NCI-H1436 (cell line): ENCODE measurements around the gene KIFBP.
A peak's percentile ranks its signal among the peaks of the same experiment; 100 is the strongest.
"Not testable (repeated sequence)": the region's sequence is repeated elsewhere in the genome, so short reads cannot be mapped to it uniquely, and the experiment has no call there.

Experiments
- DNase-seq: peaks from one replicate; lab custom pipeline; 2025; lab: John Stamatoyannopoulos, UW

The KIFBP gene

GRCh38 chr10:68988530-68989316, at the start of gene KIFBP:
Gene KIFBP, plus strand, starts transcription at chr10:68988803. Its CDS starts 30 bp downstream, at chr10:68988833.
- peak; percentile 95 for DNase-seq

GRCh38 chr10:68938884-68939283, 49.7 kb upstream of the KIFBP start:
- no peak for DNase-seq

DNA sequence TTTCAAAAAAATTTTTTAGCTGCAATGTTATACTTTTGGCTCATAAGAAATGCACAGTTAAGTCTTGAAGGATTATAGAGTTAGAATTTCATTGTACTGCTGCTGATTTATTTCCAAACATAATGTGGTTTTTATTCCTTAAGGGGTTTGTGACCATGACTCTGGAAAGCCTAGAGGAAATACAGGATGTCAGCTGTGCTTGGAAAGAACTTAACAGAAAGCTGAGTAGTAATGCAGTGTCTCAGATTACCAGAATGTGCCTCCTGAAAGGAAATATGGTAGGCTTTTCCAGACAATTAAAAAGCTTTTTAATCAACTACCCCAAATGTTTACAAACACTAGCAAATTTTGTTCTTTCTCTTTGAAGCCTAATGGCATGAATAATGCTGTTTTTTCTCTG, 47.7 kb upstream of the KIFBP start:
- not testable (repeated sequence) for DNase-seq

GRCh38 chr10:68950598-68950997, 38.0 kb upstream of the KIFBP start:
- DNase-seq: no peak

GRCh38 chr10:68954904-68955303, 33.7 kb upstream of the KIFBP start:
- no peak for DNase-seq

- DNase-seq: no peak
Measured at GRCh38 chr10:68955355-68955831, 33.2 kb upstream of the KIFBP start.

GRCh38 chr10:68955832-68956532, 32.6 kb upstream of the KIFBP start, which contains the start of gene DDX21:
Gene DDX21, plus strand, starts transcription at chr10:68956170. Its CDS starts 56 bp downstream, at chr10:68956226.
- DNase-seq: peak; percentile 84

- DNase-seq: no peak
Measured at GRCh38 chr10:68957284-68957615, 31.4 kb upstream of the KIFBP start.

DNA sequence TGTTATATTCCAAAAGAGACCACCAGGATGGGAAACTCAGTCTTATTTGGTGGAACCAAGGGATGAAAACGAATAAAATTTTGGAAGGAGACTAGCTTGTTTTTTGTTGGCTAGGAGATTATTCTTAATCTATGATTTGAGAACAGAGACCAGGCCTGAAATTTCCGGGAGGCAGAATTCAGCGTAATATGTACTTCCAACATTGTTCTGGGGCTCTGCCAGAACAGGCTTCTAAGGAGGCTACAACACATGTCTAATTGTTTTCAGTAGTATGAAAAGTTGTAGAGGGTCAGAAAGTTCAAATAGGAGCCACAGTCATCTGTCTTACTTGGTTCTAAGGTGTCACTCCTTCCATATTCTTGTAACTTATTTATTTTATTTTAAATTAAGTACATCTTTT, 30.9 kb upstream of the KIFBP start:
- no peak for DNase-seq

DNA sequence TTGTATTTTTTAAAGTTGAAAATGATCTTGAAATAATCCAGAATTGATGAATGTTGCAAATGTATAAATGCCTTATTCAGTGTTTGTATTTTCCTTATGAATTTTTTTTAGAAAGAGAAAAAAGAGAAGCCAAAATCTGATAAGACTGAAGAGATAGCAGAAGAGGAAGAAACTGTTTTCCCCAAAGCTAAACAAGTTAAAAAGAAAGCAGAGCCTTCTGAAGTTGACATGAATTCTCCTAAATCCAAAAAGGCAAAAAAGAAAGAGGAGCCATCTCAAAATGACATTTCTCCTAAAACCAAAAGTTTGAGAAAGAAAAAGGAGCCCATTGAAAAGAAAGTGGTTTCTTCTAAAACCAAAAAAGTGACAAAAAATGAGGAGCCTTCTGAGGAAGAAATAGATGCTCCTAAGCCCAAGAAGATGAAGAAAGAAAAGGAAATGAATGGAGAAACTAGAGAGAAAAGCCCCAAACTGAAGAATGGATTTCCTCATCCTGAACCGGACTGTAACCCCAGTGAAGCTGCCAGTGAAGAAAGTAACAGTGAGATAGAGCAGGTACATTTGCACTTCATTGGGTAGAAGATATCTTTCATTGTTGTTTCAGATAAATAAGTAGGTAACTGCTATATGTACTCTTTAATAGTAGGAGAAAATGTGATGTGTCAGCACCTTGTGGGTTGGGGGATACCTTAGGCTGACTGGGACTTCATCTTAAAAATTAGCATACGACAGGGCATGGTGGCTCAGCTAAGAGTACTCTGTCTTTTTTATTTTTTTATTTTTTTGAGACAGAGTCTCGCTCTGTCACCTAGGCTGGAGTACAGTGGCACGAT, 28.7 kb upstream of the KIFBP start:
- DNase-seq: no peak

DNA sequence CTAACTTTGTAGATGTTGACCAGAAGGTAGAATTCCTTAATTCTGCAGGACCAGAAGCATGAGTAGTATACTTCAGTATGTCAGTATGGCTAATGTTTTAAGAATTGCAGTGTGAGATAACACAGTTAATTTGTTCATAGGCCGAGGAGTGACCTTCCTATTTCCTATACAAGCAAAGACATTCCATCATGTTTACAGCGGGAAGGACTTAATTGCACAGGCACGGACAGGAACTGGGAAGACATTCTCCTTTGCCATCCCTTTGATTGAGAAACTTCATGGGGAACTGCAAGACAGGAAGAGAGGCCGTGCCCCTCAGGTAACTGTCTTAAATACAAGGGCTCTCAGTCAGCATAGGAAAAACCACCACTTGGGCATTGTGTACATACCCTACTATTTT, 25.5 kb upstream of the KIFBP start:
- DNase-seq: no peak

DNA sequence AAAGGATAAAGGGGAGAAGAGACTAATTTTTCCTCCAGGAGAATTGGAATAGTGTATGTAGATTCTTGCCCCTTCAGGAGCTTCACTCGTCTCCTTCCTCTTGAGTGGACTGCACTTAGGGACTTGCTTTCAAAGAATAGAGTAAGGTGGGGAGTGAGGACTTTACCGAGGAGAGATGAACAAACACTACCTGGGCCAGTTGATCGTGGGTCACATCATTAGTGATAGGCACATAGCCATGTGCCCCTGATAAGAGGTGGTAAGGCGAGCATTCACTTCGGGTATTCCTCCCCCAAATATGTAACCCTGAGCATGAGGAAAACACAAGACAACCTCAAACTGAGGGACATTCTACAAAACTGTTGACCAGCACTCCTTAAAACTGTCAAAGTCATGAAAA, 14.6 kb upstream of the KIFBP start:
- DNase-seq: no peak

DNA sequence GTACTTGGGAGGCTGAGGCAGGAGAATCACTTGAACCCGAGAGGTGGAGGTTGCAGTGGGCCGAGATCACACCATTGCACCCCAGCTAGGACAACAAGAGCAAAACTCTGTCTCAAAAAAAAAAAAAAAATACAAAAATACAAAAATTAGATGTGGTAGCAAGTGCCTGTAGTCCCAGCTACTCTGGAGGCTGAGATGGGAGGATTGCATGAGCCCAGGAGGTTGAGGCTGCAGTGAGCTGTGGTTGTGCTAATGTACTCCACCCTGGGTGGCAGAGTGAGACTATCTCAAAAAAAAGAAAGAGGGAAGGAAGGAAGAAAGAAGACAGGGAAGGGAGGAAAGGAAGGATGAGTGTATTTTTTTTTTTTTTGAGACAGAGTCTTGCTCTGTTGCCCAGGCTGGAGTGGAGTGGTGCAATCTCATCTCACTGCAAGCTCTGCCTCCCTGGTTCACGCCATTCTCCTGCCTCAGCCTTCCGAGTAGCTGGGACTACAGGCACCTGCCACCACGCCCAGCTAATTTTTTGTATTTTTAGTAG, 12.6 kb upstream of the KIFBP start:
- DNase-seq: not testable (repeated sequence)

GRCh38 chr10:68979738-68980137, 8.9 kb upstream of the KIFBP start:
- not testable (repeated sequence) for DNase-seq

- DNase-seq: no peak
Measured at GRCh38 chr10:68981074-68981473, 7.5 kb upstream of the KIFBP start.

GRCh38 chr10:68982389-68982788, 6.2 kb upstream of the KIFBP start:
- DNase-seq: no peak

GRCh38 chr10:68987611-68988010, 992 bp upstream of the KIFBP start:
- no peak for DNase-seq

DNA sequence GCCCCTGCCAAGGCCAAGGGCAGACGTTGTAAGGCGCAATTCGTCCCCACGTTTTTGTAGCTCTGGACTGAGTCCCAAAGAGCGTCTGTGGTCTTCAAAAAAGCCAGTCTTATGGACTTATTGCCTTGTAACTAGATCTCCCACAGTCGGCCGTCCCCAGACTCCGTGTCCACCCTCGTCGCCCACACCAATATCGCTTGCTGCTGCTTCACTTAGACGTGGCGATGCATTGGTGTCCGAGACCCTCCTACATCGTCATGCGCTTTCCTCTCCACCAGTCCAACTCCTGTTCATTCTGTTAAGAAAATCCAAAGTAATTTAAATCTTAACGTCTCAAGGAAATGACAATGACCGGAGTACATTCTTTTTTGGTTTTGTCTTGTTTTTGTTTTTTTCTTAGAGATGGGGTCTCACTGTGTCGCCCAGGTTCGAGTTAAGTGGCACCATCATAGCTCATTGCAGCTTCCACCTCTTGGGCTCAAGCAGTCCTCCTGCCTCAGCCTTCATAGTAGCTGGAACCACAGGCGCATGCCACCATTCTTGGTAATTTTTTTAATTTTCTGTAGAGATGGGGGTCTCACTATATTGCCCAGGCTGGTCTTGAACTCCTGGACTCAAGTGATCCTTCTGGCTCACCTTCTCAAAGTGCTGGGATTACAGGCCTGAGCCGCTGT, 851 bp downstream of the KIFBP start:
- DNase-seq: no peak

GRCh38 chr10:68992636-68993440, 4.2 kb downstream of the KIFBP start:
- no peak for DNase-seq

- no peak for DNase-seq
Measured at GRCh38 chr10:68997211-68997610, 8.6 kb downstream of the KIFBP start.

DNA sequence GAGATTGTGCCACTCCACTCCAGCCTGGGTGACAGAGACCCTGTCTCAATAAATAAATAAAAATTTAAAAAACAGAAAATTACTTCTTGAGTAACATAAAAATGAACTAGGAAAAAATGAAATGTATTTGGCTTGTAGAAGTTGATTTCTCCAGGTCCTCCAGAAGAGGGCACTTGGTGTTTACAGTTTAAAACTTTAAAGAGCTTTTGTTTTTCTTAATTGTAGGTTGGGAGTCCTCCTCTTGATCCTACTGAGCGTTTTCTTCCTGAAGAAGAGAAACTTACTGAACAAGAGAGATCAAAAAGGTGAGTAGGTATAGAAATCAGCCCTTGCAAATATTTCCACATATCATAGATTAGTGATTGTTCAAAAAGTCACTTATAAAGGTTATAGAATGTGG, 16.2 kb downstream of the KIFBP start:
- no peak for DNase-seq
